BE2C (cell line): ENCODE results near the gene KIAA0930.
"Not testable (repeated sequence)": the region's sequence is repeated elsewhere in the genome, so short reads cannot be mapped to it uniquely, and the experiment has no call there.

Experiments used
- DNase-seq: peaks from one replicate; pipeline ENCODE4 v3.0.0-alpha.2; 2020
- H3K27me3 ChIP-seq: fragments of 250-450 bp; sonication (Bioruptor Pico); 2 replicates; pipeline ENCODE4 v1.5.1; 2020; ENCODE audit warnings: mild to moderate bottlenecking
- H3K36me3 ChIP-seq: fragments of 250-450 bp; sonication (Bioruptor Pico); 2 replicates; pipeline ENCODE4 v1.5.1; 2020; ENCODE audit warnings: mild to moderate bottlenecking
- H3K4me1 ChIP-seq: fragments of 250-450 bp; sonication (Bioruptor Pico); 2 replicates; pipeline ENCODE4 v1.5.1; 2020
- H3K4me3 ChIP-seq: 2 replicates; pipeline ENCODE4 v1.5.1; 2011; ENCODE audit warnings: low read depth, low read length
- H3K9me3 ChIP-seq: fragments of 250-450 bp; sonication (Bioruptor Pico); 2 replicates; pipeline ENCODE4 v1.5.1; 2020
- CTCF ChIP-seq: IDR thresholded peaks from 2 replicates; pipeline ENCODE4 v1.5.1; 2012; ENCODE audit warnings: mild to moderate bottlenecking, low read depth, low read length

Gene KIAA0930

GRCh38 chr22:45280587-45280980, 39.9 kb upstream of the KIAA0930 start:
- no peaks in the 10 kb centered on the region for H3K4me1 ChIP-seq

GRCh38 chr22:45278125-45278524, 37.4 kb upstream of the KIAA0930 start:
- TF ChIP-seq CTCF = no peak
- H3K27me3 ChIP-seq = no peaks in the 10 kb centered on the region
- no peaks in the 10 kb centered on the region for H3K36me3 ChIP-seq
- no peak for DNase-seq
- no peak overlapping the region for H3K4me3 ChIP-seq
- H3K4me1 ChIP-seq = no peaks in the 10 kb centered on the region
- H3K9me3 ChIP-seq = no peaks in the 10 kb centered on the region

More at GRCh38 chr22:45280587-45280980, 39.9 kb upstream of the KIAA0930 start:
- Histone ChIP-seq H3K9me3 (no peaks in the 10 kb centered on the region), H3K27me3 (no peaks in the 10 kb centered on the region), H3K36me3 (no peaks in the 10 kb centered on the region), H3K4me3 (no peak overlapping the region)
- TF ChIP-seq CTCF = no peak
- DNase-seq = no peak

GRCh38 chr22:45277720-45278119, 37.0 kb upstream of the KIAA0930 start:
- not testable (repeated sequence) for H3K9me3 ChIP-seq, H3K4me1 ChIP-seq, DNase-seq, H3K27me3 ChIP-seq, H3K4me3 ChIP-seq, H3K36me3 ChIP-seq

- no peak for TF ChIP-seq CTCF
- no peak for DNase-seq
- Histone ChIP-seq H3K4me1 (no peaks in the 10 kb centered on the region), H3K4me3 (no peak overlapping the region), H3K36me3 (no peaks in the 10 kb centered on the region), H3K27me3 (no peaks in the 10 kb centered on the region), H3K9me3 (no peaks in the 10 kb centered on the region)
These were observed 35.9 kb upstream of the KIAA0930 start for GRCh38 chr22:45276507-45277105.

GRCh38 chr22:45273452-45274075, 32.9 kb upstream of the KIAA0930 start:
- Histone ChIP-seq H3K4me3 (no peak overlapping the region), H3K4me1 (no peaks in the 10 kb centered on the region), H3K9me3 (no peaks in the 10 kb centered on the region), H3K36me3 (no peaks in the 10 kb centered on the region), H3K27me3 (no peaks in the 10 kb centered on the region)
- no peak for DNase-seq
- no peak for TF ChIP-seq CTCF

GRCh38 chr22:45272498-45272897, 31.8 kb upstream of the KIAA0930 start:
- TF ChIP-seq CTCF = no peak
- Histone ChIP-seq H3K4me1 (no peaks in the 10 kb centered on the region), H3K36me3 (no peaks in the 10 kb centered on the region), H3K9me3 (no peaks in the 10 kb centered on the region), H3K27me3 (no peaks in the 10 kb centered on the region), H3K4me3 (no peak overlapping the region)
- DNase-seq = no peak
